Measurements from ENCODE around the gene RNF224.

GRCh38 chr9:137251490-137252268 is 24.4 kb downstream of the RNF224 start:
- TF ChIP-seq TCF12 (IDR thresholded peaks at IDR 0.05) (no peak), GABPA (IDR thresholded peaks at IDR 0.05; ENCODE audit: low read depth) (no peak), TAF1 (IDR thresholded peaks at IDR 0.05; ENCODE audit: borderline replicate concordance, low read depth, low read length) (no peak), POLR2AphosphoS5 (IDR thresholded peaks at IDR 0.05; ENCODE audit: low read depth, low read length) (no peak), REST (IDR thresholded peaks at IDR 0.05; ENCODE audit: low read depth, low read length) (no peak), EP300 (IDR thresholded peaks at IDR 0.05; ENCODE audit: borderline replicate concordance in 1 of 2, low read depth in 1 of 2, low read length in 1 of 2) (no peak), USF1 (IDR thresholded peaks at IDR 0.05; ENCODE audit: borderline replicate concordance, low read depth) (no peak), YY1 (IDR thresholded peaks at IDR 0.05; ENCODE audit: low read depth) (no peak), EZH2phosphoT487 (IDR thresholded peaks at IDR 0.05; ENCODE audit: borderline replicate concordance, low read depth) (no peak), CHD2 (IDR thresholded peaks at IDR 0.05; ENCODE audit: low read length, partially characterized antibody) (no peak)
- TF ChIP-seq, protein P1, sequence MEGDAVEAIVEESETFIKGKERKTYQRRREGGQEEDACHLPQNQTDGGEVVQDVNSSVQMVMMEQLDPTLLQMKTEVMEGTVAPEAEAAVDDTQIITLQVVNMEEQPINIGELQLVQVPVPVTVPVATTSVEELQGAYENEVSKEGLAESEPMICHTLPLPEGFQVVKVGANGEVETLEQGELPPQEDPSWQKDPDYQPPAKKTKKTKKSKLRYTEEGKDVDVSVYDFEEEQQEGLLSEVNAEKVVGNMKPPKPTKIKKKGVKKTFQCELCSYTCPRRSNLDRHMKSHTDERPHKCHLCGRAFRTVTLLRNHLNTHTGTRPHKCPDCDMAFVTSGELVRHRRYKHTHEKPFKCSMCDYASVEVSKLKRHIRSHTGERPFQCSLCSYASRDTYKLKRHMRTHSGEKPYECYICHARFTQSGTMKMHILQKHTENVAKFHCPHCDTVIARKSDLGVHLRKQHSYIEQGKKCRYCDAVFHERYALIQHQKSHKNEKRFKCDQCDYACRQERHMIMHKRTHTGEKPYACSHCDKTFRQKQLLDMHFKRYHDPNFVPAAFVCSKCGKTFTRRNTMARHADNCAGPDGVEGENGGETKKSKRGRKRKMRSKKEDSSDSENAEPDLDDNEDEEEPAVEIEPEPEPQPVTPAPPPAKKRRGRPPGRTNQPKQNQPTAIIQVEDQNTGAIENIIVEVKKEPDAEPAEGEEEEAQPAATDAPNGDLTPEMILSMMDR (IDR thresholded peaks at IDR 0.05): no peak
- TF ChIP-seq, protein P2, sequence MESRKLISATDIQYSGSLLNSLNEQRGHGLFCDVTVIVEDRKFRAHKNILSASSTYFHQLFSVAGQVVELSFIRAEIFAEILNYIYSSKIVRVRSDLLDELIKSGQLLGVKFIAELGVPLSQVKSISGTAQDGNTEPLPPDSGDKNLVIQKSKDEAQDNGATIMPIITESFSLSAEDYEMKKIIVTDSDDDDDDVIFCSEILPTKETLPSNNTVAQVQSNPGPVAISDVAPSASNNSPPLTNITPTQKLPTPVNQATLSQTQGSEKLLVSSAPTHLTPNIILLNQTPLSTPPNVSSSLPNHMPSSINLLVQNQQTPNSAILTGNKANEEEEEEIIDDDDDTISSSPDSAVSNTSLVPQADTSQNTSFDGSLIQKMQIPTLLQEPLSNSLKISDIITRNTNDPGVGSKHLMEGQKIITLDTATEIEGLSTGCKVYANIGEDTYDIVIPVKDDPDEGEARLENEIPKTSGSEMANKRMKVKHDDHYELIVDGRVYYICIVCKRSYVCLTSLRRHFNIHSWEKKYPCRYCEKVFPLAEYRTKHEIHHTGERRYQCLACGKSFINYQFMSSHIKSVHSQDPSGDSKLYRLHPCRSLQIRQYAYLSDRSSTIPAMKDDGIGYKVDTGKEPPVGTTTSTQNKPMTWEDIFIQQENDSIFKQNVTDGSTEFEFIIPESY (IDR thresholded peaks at IDR 0.05; ENCODE audit: borderline replicate concordance, low read depth): no peak

Data from SK-N-SH (cell line).